SK-N-SH treated with all-trans-retinoic acid at 6 μM for 48 hours (cell line): ENCODE data around the gene ELOVL2.
"Not testable (repeated sequence)": the region's sequence is repeated elsewhere in the genome, so short reads cannot be mapped to it uniquely, and the experiment has no call there.

Experiments used
- ATAC-seq: fragments of 200-7000 bp; cut with Tn5 transposase; 3 replicates; pipeline ENCODE4 v1.9.1; 2020; ENCODE audit warnings: mild to moderate bottlenecking, moderate library complexity
- ARNTL ChIP-seq: fragments of 450-650 bp; formaldehyde crosslinking; IDR thresholded peaks from 2 replicates; pipeline ENCODE4 v1.5.0; 2020; ENCODE audit warnings: low read depth, mild to moderate bottlenecking, moderate library complexity, borderline replicate concordance
- BACH2 ChIP-seq: fragments of 250-450 bp; sonication (Bioruptor Pico); IDR thresholded peaks from 2 replicates; pipeline ENCODE4 v1.9.0; 2021; ENCODE audit warnings: mild to moderate bottlenecking, borderline replicate concordance
- ESRRG ChIP-seq: fragments of 250-450 bp; sonication (Bioruptor Pico); IDR thresholded peaks from 2 replicates; pipeline ENCODE4 v1.6.1; 2021; ENCODE audit warnings: mild to moderate bottlenecking
- GLIS3 ChIP-seq: fragments of 250-450 bp; sonication (Bioruptor Pico); IDR thresholded peaks from 2 replicates; pipeline ENCODE4 v1.5.0; 2020; ENCODE audit warnings: mild to moderate bottlenecking, moderate library complexity
- ISL1 ChIP-seq: fragments of 250-450 bp; sonication (Bioruptor Pico); IDR thresholded peaks from 2 replicates; pipeline ENCODE4 v2.1.2; 2022; ENCODE audit warnings: mild to moderate bottlenecking, moderate library complexity
- PPARA ChIP-seq: fragments of 250-450 bp; sonication (Bioruptor Pico); IDR thresholded peaks from 2 replicates; pipeline ENCODE4 v1.5.0; 2020; ENCODE audit warnings: mild to moderate bottlenecking, borderline replicate concordance
- SNAI2 ChIP-seq: fragments of 250-450 bp; sonication (Bioruptor Pico); IDR thresholded peaks from 2 replicates; pipeline ENCODE4 v1.5.0; 2020; ENCODE audit warnings: mild to moderate bottlenecking, moderate library complexity
- TCF4 ChIP-seq: fragments of 250-450 bp; sonication (Bioruptor Pico); IDR thresholded peaks from 2 replicates; pipeline ENCODE4 v1.8.0; 2021; ENCODE audit warnings: mild to moderate bottlenecking, moderate library complexity, borderline replicate concordance
- TOX ChIP-seq: fragments of 250-450 bp; sonication (Bioruptor Pico); IDR thresholded peaks from 2 replicates; pipeline ENCODE4 v1.8.0; 2021; ENCODE audit warnings: mild to moderate bottlenecking, moderate library complexity, borderline replicate concordance
- ZC3H10 ChIP-seq: fragments of 250-450 bp; sonication (Bioruptor Pico); IDR thresholded peaks from 2 replicates; pipeline ENCODE4 v1.5.1; 2021; ENCODE audit warnings: mild to moderate bottlenecking, moderate library complexity
- ZFP3 ChIP-seq: fragments of 250-450 bp; sonication (Bioruptor Pico); IDR thresholded peaks from 2 replicates; pipeline ENCODE4 v1.5.0; 2020; ENCODE audit warnings: mild to moderate bottlenecking, moderate library complexity
- ZFP30 ChIP-seq: fragments of 450-650 bp; formaldehyde crosslinking; IDR thresholded peaks from 2 replicates; pipeline ENCODE4 v1.5.0; 2022; ENCODE audit warnings: mild to moderate bottlenecking, moderate library complexity
- ZNF565 ChIP-seq: fragments of 450-650 bp; formaldehyde crosslinking; conservative IDR thresholded peaks from 2 replicates; pipeline ENCODE4 v1.5.0; 2020; ENCODE audit warnings: low read depth, mild to moderate bottlenecking, moderate library complexity
- ZNF70 ChIP-seq: fragments of 450-650 bp; formaldehyde crosslinking; IDR thresholded peaks from 2 replicates; pipeline ENCODE4 v1.5.0; 2020; ENCODE audit warnings: mild to moderate bottlenecking, moderate library complexity
- ZNF8 ChIP-seq: fragments of 450-650 bp; formaldehyde crosslinking; IDR thresholded peaks from 2 replicates; pipeline ENCODE4 v1.5.0; 2020; ENCODE audit warnings: mild to moderate bottlenecking, moderate library complexity
- TF ChIP-seq, protein P1 (sequence below): fragments of 250-450 bp; sonication (Bioruptor Pico); IDR thresholded peaks from 2 replicates; pipeline ENCODE4 v1.5.0; 2020; ENCODE audit warnings: mild to moderate bottlenecking, moderate library complexity
- TF ChIP-seq, protein P2 (sequence below): fragments of 250-450 bp; sonication (Bioruptor Pico); IDR thresholded peaks from 2 replicates; pipeline ENCODE4 v1.5.1; 2021; ENCODE audit warnings: mild to moderate bottlenecking, moderate library complexity

Gene ELOVL2, protein sequence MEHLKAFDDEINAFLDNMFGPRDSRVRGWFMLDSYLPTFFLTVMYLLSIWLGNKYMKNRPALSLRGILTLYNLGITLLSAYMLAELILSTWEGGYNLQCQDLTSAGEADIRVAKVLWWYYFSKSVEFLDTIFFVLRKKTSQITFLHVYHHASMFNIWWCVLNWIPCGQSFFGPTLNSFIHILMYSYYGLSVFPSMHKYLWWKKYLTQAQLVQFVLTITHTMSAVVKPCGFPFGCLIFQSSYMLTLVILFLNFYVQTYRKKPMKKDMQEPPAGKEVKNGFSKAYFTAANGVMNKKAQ

DNA sequence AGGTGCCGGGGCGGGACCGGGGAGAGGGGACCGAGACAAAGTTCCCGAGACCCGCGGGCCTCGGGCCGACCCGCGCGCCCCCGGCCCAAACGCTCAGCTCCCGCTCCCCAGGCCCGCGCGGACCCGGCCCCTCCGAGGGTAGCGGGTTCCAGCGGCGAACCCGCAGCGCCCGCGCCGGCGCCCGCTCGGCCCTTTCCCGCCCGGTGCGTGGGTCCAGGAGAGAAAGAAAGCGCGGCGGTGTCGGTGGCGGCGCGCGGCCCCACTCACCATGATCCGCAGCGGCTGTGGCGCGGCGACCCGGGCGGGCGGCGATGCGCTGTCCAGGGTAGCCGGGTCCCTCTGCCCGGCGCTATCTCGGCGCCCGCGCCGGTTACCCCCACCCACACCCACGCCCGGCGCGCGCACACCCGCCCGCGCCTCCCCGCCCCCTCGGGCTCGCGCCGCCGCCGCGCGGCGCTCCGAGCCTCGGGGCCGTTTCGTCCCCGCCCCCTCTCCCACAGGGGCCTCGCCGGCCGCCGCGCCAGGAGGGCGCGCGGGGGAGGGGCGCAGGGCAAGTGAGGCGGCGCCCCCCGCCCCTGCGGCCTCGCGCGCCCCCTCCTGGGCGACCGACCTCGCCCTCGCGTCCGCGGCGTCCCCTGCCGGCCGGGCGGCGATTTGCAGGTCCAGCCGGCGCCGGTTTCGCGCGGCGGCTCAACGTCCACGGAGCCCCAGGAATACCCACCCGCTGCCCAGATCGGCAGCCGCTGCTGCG lies at the start of gene ELOVL2:
ELOVL2 (minus strand) TSS at position 345 of the 751 bp plus-strand sequence; CDS start at position 270, 75 bp downstream.
- ATAC-seq = peak; percentile 88
- TF ChIP-seq PPARA (CRISPR knock-in tag) (no peak), ZNF8 (CRISPR knock-in tag) (peak; percentile 40; the same call in 1 of the 2 replicates), TCF4 (CRISPR knock-in tag) (no peak), TOX (CRISPR knock-in tag) (no peak), SNAI2 (0 out of 2 replicates have a peak, but pooled peaks have one; percentile 41), ZNF70 (no peak), ZC3H10 (no peak)
- TF ChIP-seq, protein P1, sequence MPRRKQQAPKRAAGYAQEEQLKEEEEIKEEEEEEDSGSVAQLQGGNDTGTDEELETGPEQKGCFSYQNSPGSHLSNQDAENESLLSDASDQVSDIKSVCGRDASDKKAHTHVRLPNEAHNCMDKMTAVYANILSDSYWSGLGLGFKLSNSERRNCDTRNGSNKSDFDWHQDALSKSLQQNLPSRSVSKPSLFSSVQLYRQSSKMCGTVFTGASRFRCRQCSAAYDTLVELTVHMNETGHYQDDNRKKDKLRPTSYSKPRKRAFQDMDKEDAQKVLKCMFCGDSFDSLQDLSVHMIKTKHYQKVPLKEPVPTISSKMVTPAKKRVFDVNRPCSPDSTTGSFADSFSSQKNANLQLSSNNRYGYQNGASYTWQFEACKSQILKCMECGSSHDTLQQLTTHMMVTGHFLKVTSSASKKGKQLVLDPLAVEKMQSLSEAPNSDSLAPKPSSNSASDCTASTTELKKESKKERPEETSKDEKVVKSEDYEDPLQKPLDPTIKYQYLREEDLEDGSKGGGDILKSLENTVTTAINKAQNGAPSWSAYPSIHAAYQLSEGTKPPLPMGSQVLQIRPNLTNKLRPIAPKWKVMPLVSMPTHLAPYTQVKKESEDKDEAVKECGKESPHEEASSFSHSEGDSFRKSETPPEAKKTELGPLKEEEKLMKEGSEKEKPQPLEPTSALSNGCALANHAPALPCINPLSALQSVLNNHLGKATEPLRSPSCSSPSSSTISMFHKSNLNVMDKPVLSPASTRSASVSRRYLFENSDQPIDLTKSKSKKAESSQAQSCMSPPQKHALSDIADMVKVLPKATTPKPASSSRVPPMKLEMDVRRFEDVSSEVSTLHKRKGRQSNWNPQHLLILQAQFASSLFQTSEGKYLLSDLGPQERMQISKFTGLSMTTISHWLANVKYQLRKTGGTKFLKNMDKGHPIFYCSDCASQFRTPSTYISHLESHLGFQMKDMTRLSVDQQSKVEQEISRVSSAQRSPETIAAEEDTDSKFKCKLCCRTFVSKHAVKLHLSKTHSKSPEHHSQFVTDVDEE = peak; percentile 36; the same call in 1 of the 2 replicates
- TF ChIP-seq, protein P2, sequence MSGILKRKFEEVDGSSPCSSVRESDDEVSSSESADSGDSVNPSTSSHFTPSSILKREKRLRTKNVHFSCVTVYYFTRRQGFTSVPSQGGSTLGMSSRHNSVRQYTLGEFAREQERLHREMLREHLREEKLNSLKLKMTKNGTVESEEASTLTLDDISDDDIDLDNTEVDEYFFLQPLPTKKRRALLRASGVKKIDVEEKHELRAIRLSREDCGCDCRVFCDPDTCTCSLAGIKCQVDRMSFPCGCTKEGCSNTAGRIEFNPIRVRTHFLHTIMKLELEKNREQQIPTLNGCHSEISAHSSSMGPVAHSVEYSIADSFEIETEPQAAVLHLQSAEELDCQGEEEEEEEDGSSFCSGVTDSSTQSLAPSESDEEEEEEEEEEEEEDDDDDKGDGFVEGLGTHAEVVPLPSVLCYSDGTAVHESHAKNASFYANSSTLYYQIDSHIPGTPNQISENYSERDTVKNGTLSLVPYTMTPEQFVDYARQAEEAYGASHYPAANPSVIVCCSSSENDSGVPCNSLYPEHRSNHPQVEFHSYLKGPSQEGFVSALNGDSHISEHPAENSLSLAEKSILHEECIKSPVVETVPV (CRISPR knock-in tag) = no peak

DNA sequence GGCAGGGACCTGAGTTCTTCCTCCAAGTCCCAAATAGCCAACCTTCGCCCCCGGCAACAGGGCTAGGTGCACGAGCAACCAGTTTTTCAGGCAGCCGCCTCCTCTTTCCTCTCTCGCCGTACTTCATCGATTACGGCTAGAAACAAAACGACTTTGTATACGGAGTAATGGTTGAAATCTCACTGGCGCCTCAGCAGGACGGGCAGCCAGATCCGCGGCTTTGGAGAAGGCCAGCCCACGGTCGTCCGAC lies 49.2 kb upstream of the ELOVL2 start:
- peak; percentile 33 for ATAC-seq
- no peak for TF ChIP-seq ZC3H10
- no peak for TF ChIP-seq ARNTL (CRISPR knock-in tag)
- TF ChIP-seq ZNF70 = no peak
- no peak for TF ChIP-seq ISL1
- TF ChIP-seq TOX (CRISPR knock-in tag) = no peak
- TF ChIP-seq ZFP30 (CRISPR knock-in tag) = no peak
- no peak for TF ChIP-seq BACH2 (CRISPR knock-in tag)
- TF ChIP-seq TCF4 (CRISPR knock-in tag) = no peak
- no peak for TF ChIP-seq SNAI2
- TF ChIP-seq, protein P1 = no peak
- no peak for TF ChIP-seq ESRRG
- no peak for TF ChIP-seq ZNF8 (CRISPR knock-in tag)
- TF ChIP-seq GLIS3 (CRISPR knock-in tag) = no peak

DNA sequence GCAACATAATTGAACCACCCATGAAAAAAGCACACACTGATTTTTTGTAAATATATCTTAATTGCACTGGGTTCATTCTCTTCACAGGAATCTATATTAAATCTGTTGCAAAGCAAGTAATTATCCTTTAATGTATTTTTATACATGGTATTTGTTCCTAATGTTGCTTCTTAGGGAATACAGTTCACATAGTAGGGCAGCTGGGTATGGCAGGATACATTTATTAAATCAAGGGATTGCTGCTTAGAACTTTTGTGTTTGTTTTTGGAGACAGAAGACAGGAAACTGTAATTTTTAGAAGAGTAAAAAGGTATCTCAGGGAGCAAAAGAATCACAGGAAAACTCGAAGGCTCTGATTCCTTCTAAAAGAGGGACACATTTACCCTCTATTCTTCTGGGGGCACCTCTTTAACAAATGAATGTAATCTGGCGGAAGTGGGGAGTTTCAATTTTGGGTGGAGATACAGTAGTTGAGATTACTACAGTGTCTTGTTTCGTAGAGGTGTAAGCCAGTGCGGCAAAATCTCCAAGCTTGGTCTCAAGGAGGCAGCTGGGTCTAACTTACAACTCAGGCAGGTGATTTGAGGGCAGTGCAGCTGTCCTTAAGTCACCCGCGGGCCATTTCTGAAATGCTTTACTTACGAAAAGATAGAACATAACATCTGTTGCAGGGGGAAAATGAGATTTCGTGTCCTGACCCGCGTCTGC lies 48.7 kb upstream of the ELOVL2 start:
- TF ChIP-seq PPARA (CRISPR knock-in tag) (no peak), ISL1 (no peak), ZNF565 (no peak), ZFP3 (CRISPR knock-in tag) (no peak), TOX (CRISPR knock-in tag) (no peak), BACH2 (CRISPR knock-in tag) (no peak), ZFP30 (CRISPR knock-in tag) (no peak), ARNTL (CRISPR knock-in tag) (no peak)
- TF ChIP-seq, protein P2 (CRISPR knock-in tag) = no peak
- ATAC-seq = peak; percentile 40

DNA sequence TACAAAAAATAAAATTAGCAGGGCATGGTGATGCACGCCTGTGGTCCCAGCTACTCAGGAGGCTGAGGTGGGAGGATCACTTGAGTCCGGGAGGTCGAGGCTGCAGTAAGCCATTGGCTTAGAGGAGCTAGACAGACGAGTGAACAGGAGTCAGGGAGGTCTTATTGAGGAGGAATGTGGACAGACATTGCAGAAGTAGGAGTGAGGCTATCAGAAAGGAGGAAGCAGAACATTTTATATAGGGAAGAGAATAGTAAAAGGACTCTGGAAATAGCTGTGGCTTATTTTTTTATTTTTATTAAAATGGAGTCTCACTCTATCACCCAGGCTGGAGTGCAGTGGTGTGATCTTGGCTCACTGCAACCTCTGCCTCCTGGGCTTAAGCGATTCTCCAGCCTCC lies 47.0 kb upstream of the ELOVL2 start:
- ATAC-seq = not testable (repeated sequence)
